Measurements from ENCODE around the gene CTXN1. TPM values are rescaled to one million over a fixed set of nuclear protein-coding genes. Genes with fewer than 3 reads are reported as not detected.

CTXN1 gene
- total RNA-seq, 1 donor: 2.8 TPM

- no peak for TF ChIP-seq CTCF (IDR thresholded peaks at IDR 0.05; ENCODE audit: insufficient read depth, low read length)
- H3K4me3 ChIP-seq (ENCODE audit: low read depth, low read length): peak overlapping the region; percentile 47
- DNase-seq (ENCODE audit: low read depth): no peak
Observed at GRCh38 chr19:7916103-7916954, 9.6 kb downstream of the CTXN1 start.

- H3K4me3 ChIP-seq (ENCODE audit: low read depth, low read length): no peak overlapping the region
- DNase-seq (ENCODE audit: low read depth): no peak
- TF ChIP-seq CTCF (IDR thresholded peaks at IDR 0.05; ENCODE audit: insufficient read depth, low read length): no peak
Observed at GRCh38 chr19:7915250-7916102, 10.5 kb downstream of the CTXN1 start.

GRCh38 chr19:7914598-7915045 lies 11.3 kb downstream of the CTXN1 start, which contains the start of gene TGFBR3L:
TSS of gene TGFBR3L (plus strand) at chr19:7914830.
- TF ChIP-seq CTCF (IDR thresholded peaks at IDR 0.05; ENCODE audit: insufficient read depth, low read length): no peak
- no peak within 1 kb of the TSS for H3K4me3 ChIP-seq (ENCODE audit: low read depth, low read length)
- DNase-seq (ENCODE audit: low read depth): no peak

- TF ChIP-seq CTCF (IDR thresholded peaks at IDR 0.05; ENCODE audit: insufficient read depth, low read length): no peak
- no peak overlapping the region for H3K4me3 ChIP-seq (ENCODE audit: low read depth, low read length)
- DNase-seq (ENCODE audit: low read depth): no peak
Observed at GRCh38 chr19:7914099-7914498, 11.8 kb downstream of the CTXN1 start.

GRCh38 chr19:7913652-7914051 lies 12.3 kb downstream of the CTXN1 start:
- TF ChIP-seq CTCF (IDR thresholded peaks at IDR 0.05; ENCODE audit: insufficient read depth, low read length): no peak
- no peak overlapping the region for H3K4me3 ChIP-seq (ENCODE audit: low read depth, low read length)
- DNase-seq (ENCODE audit: low read depth): no peak

- no peak for TF ChIP-seq CTCF (IDR thresholded peaks at IDR 0.05; ENCODE audit: insufficient read depth, low read length)
- no peak for DNase-seq (ENCODE audit: low read depth)
- no peak overlapping the region for H3K4me3 ChIP-seq (ENCODE audit: low read depth, low read length)
Observed at GRCh38 chr19:7912697-7913564, 13.0 kb downstream of the CTXN1 start.
